AG04450 (cell line): ENCODE results near the gene SMIM35. TPM values are rescaled to one million over a fixed set of nuclear protein-coding genes. Genes with fewer than 3 reads are reported as not detected.

Source experiments
- CTCF ChIA-PET: fragments of 300-600, 350-600 bp; formaldehyde crosslinking; extraction: SDS; loops from one replicate; lab custom pipeline; 2022; ENCODE audit warnings: antibody characterized with exemption, inconsistent platforms; lab: Charles Lee
- POLR2A ChIA-PET: fragments of 350-600 bp; formaldehyde crosslinking; extraction: SDS; loops from one replicate; lab custom pipeline; 2021; ENCODE audit warnings: antibody characterized with exemption, inconsistent platforms; lab: Yijun Ruan, JAX
- DNase-seq: peaks from one replicate; pipeline ENCODE4 v3.0.0-alpha.2; 2011; ENCODE audit warnings: low read depth, low spot score
- H3K27ac ChIP-seq: one replicate; pipeline ENCODE4 v1.5.1; 2012; ENCODE audit warnings: low read depth, low read length, control low read depth
- H3K27me3 ChIP-seq: one replicate; pipeline ENCODE4 v1.6.0; 2012; ENCODE audit warnings: low read length; ENCODE audit not compliant: control insufficient read depth, insufficient read depth
- H3K4me3 ChIP-seq: 2 replicates; pipeline ENCODE4 v1.5.1; 2011; ENCODE audit warnings: mild to moderate bottlenecking, low read depth, low read length, control low read depth
- H3K9me3 ChIP-seq: 2 replicates; pipeline ENCODE4 v1.5.1; 2012; ENCODE audit warnings: low read length; ENCODE audit not compliant: control insufficient read depth, insufficient read depth
- polyA plus RNA-seq: library from polyadenylated mRNA; depleted of rRNA; stranded (reverse); fragments of >200 nt; gene quantifications from 2 replicates; pipeline ENCODE4 v1.2.3, GENCODE V29; 2011
- TF ChIP-seq, protein P1 (sequence below): IDR thresholded peaks from 2 replicates; pipeline ENCODE4 v1.5.1; 2011; ENCODE audit warnings: low read depth, low read length, control low read depth, inconsistent platforms

SMIM35 gene
- polyA plus RNA-seq, 1 experiment, result not detected

- no peak overlapping the region for H3K4me3 ChIP-seq
- ChIA-PET CTCF (interaction anchor here (1.2 to 1.9 kb wide), 2 partner anchors 100 to 239 kb away, joined by 3 to 8 read pairs; no protein-coding TSS in a partner anchor), POLR2A (no interaction called here)
- no peak overlapping the region for H3K27ac ChIP-seq
- no peak for DNase-seq
- TF ChIP-seq, protein P1, sequence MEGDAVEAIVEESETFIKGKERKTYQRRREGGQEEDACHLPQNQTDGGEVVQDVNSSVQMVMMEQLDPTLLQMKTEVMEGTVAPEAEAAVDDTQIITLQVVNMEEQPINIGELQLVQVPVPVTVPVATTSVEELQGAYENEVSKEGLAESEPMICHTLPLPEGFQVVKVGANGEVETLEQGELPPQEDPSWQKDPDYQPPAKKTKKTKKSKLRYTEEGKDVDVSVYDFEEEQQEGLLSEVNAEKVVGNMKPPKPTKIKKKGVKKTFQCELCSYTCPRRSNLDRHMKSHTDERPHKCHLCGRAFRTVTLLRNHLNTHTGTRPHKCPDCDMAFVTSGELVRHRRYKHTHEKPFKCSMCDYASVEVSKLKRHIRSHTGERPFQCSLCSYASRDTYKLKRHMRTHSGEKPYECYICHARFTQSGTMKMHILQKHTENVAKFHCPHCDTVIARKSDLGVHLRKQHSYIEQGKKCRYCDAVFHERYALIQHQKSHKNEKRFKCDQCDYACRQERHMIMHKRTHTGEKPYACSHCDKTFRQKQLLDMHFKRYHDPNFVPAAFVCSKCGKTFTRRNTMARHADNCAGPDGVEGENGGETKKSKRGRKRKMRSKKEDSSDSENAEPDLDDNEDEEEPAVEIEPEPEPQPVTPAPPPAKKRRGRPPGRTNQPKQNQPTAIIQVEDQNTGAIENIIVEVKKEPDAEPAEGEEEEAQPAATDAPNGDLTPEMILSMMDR, result no peak
- H3K9me3 ChIP-seq, result no peaks in the 10 kb centered on the region
- H3K27me3 ChIP-seq, result peaks cover 5% of the 10 kb centered on the region
Observed at GRCh38 chr11:118046964-118047700, 39.6 kb downstream of the SMIM35 start.

- Histone ChIP-seq H3K27me3 (peaks cover 2% of the 10 kb centered on the region), H3K27ac (no peak overlapping the region), H3K9me3 (no peaks in the 10 kb centered on the region), H3K4me3 (no peak overlapping the region)
- ChIA-PET CTCF (interaction anchor here (1.2 to 1.9 kb wide), 2 partner anchors 100 to 239 kb away, joined by 3 to 8 read pairs; no protein-coding TSS in a partner anchor), POLR2A (no interaction called here)
- TF ChIP-seq, protein P1, result no peak
- DNase-seq, result no peak
Observed at GRCh38 chr11:118046051-118046963, 40.5 kb downstream of the SMIM35 start.

DNA sequence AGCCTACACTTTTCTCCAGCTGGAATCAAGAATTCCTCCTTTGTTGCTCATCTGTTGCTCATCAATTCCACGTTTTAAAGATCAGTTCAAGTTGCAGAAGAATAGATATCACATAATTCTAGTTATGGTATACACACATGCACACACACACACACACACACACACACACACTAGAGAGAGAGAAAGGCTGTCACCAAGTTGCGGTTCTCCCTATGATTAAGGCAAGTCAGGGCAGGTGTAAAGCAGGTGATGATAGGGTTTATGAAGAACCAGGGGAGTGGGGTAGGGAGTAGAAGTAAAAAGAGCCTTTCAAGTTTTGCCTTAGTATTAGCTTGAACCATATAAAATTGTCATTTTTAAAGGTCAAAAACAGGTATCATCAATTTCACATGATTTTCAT lies 41.6 kb downstream of the SMIM35 start:
- TF ChIP-seq, protein P1, result no peak
- DNase-seq, result no peak
- POLR2A ChIA-PET, result no interaction called here
- H3K27ac ChIP-seq, result no peak overlapping the region
- CTCF ChIA-PET, result no interaction called here
- peaks cover 2% of the 10 kb centered on the region for H3K27me3 ChIP-seq
- H3K9me3 ChIP-seq, result no peaks in the 10 kb centered on the region
- H3K4me3 ChIP-seq, result no peak overlapping the region

- Histone ChIP-seq H3K27me3 (peaks cover 2% of the 10 kb centered on the region), H3K27ac (no peak overlapping the region), H3K4me3 (no peak overlapping the region), H3K9me3 (no peaks in the 10 kb centered on the region)
- DNase-seq, result no peak
- CTCF ChIA-PET, result interaction anchor here (0.8 to 2.5 kb wide), 3 partner anchors 10 to 224 kb away, joined by 3 to 10 read pairs (median 3); no protein-coding TSS in a partner anchor
- TF ChIP-seq, protein P1, result no peak
- POLR2A ChIA-PET, result no interaction called here
Observed at GRCh38 chr11:118042796-118043195, 44.0 kb downstream of the SMIM35 start.
